Measurements from ENCODE around the gene TMED1.
"Not testable (repeated sequence)": the region's sequence is repeated elsewhere in the genome, so short reads cannot be mapped to it uniquely, and the experiment has no call there.

- not testable (repeated sequence) for TF ChIP-seq CTCF (IDR thresholded peaks at IDR 0.05; ENCODE audit: extremely low read depth in 1 of 2, insufficient read depth in 1 of 2, low read depth in 1 of 2, low read length in 2 of 2); POLR2A (IDR thresholded peaks at IDR 0.05; ENCODE audit: low read depth, low read length); MAX (IDR thresholded peaks at IDR 0.05; ENCODE audit: insufficient read depth, insufficient read length); POLR2AphosphoS5 (IDR thresholded peaks at IDR 0.05; ENCODE audit: insufficient read depth, low read depth, low read length); GATA2 (IDR thresholded peaks at IDR 0.05; ENCODE audit: insufficient read depth, insufficient read length, low read depth, low read length); EZH2 (IDR thresholded peaks at IDR 0.05; ENCODE audit: borderline replicate concordance, low read depth, low read length, severe bottlenecking); FOS (IDR thresholded peaks at IDR 0.05; ENCODE audit: borderline replicate concordance, insufficient read depth, low read length); JUN (IDR thresholded peaks at IDR 0.05; ENCODE audit: borderline replicate concordance, insufficient read depth, insufficient read length, low read depth); MYC (IDR thresholded peaks at IDR 0.05; ENCODE audit: low read depth, low read length)
Observed at GRCh38 chr19:10869872-10870311, 33.9 kb upstream of the TMED1 start.

Measured in endothelial cell of umbilical vein (primary cell).